ENCODE measurements around the gene GBX2.
A peak's percentile ranks its signal among the peaks of the same experiment; 100 is the strongest.

The GBX2 gene

DNA sequence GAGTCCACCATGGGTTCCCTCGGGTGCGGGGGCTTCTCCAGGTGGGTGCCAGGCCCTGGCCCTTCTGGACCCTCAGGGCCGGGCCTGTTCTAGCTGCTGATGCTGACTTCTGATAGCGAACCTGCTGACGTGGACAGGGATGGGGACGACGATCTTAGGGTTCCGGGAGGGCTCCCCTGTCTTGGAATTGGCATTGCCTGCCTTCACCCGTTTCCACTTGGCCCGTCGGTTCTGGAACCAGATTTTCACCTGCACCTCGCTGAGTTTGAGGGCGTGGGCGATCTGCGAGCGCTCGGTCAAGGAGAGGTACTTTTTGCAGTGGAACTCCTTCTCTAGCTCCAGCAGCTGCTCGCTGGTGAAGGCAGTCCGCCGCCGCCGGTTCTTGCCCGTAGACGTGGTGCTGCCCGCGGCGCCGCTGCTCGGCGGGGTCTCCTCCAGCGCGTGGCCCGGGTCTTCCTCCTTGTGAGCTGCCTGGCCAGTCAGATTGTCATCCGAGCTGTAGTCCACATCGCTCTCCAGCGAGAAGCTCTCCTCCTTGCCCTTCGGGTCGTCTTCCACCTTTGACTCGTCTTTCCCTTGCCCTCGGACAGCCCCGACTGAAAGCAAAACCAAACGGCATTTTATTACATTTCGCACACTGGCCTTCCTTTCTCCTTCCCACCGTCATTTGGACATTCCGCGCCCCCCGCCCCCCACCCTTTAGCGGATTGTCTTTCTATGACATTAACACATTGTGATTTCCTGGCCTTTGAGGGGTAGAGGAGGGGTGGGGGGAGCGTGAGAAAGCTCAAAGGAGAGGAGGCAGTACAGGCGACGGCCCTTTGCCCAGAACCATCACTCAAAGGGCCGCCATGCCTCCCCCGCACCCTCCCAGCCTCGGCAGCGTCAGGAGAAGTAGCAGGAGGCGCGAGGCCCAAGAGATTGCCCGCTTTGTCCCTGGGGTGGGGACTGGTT is 2.1 kb downstream of the GBX2 start:
- Histone ChIP-seq H3K9me3 (replicated peaks in 1 of 2; ENCODE audit: control insufficient read depth in 2 of 2, insufficient read depth in 1 of 2, low read depth in 1 of 2, low read length in 2 of 2) (no peaks in the 10 kb centered on the region), H2BK15ac (ENCODE audit: low read length) (no peak overlapping the region), H2AFZ (ENCODE audit: low read length) (no peak overlapping the region), H3K4me1 (ENCODE audit: control insufficient read depth in 2 of 2, insufficient read depth in 1 of 2, low read depth in 1 of 2, low read length in 2 of 2) (peaks cover 10 to 43% of the 10 kb centered on the region in 2 donors), H3K36me3 (replicated peaks in 1 of 2; ENCODE audit: control insufficient read depth in 2 of 2, insufficient read depth in 2 of 2, low read length in 2 of 2) (peaks cover 0 to 60% of the 10 kb centered on the region in 2 donors), H3K27me3 (ENCODE audit: control insufficient read depth in 3 of 3, insufficient read depth in 3 of 3, low read depth in 1 of 3, low read length in 3 of 3) (peaks cover 0 to 100% (median 74%) of the 10 kb centered on the region in 3 experiments), H2BK120ac (ENCODE audit: low read depth, low read length) (no peak overlapping the region), H2BK5ac (ENCODE audit: low read length) (peak overlapping the region; percentile 3), H4K91ac (ENCODE audit: low read depth, low read length, poor library complexity) (no peak overlapping the region), H4K8ac (ENCODE audit: low read depth, low read length) (no peak overlapping the region), H3K23ac (ENCODE audit: low read depth, low read length, poor library complexity) (peak overlapping the region; percentile 81), H3K9ac (ENCODE audit: low read depth, low read length, poor library complexity) (no peak overlapping the region), H3K4ac (ENCODE audit: low read length) (no peak overlapping the region), H3K4me3 (ENCODE audit: low read length in 2 of 2) (peak overlapping the region in 1 of 2 donors; percentile 95), H3K18ac (ENCODE audit: low read length) (peak overlapping the region; percentile 72), H3K14ac (ENCODE audit: low read length) (no peak overlapping the region), H3K4me2 (ENCODE audit: insufficient read depth, low read length, poor library complexity, severe bottlenecking) (peak overlapping the region; percentile 97), H3K27ac (replicated peaks; ENCODE audit: low read length) (no peak overlapping the region), H2BK12ac (ENCODE audit: low read length) (no peak overlapping the region), H3K79me1 (ENCODE audit: low read depth, low read length) (peaks cover 2% of the 10 kb centered on the region), H2AK5ac (ENCODE audit: low read depth, low read length) (peak overlapping the region; percentile 2)
- WGBS, 2 donors (ENCODE audit: extremely low coverage in 2 of 2, insufficient read length in 2 of 2, insufficient replicate concordance in 1 of 2) = no CpG with 5 or more reads among the region's 58 CpGs
- DNase-seq (ENCODE audit: low spot score) = peak; percentile 23

DNA sequence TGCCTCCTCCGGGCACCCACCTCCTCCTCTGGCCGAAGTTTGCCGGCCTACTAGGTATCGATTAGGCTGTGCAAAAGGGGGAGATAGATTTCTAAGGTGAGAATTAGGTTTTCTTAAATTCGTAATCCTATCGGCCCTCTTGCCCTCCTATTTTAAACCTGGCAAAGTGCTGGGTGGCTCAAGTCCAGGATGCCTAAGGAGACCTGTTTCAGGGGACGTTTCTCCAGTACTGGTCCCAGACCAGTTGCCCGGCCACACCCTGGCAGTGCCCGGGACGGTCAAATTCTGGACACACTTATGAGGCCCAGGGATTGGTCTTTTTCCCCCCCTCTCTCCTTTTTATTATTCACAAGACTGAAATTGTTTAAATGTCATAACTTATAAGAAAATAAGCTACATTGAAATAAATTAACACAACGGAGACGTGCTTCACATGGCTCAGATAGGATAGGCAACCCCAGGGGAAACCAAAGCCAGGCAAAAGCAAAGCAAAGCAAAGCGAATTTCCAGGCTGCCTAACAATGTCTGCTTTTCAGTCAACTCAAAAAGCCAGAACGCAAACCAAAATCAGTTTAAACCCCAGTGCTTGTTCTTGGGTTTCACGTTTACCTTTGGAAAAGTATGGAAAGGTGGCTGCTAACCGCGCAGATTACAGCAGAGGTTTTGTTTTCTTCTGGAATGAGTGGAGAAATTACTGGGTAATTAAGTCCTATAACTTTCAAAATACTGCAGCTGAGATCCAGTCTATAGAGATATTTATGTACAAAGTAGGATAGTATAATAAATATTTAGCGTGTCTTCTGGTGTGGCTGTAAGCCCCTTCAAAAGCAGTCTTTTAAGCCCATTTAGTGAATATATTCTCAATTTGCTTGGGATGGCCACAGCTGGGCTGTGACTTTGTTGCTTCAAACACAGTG is 3.0 kb downstream of the GBX2 start:
- H3K4me1 ChIP-seq (ENCODE audit: control insufficient read depth in 2 of 2, insufficient read depth in 1 of 2, low read depth in 1 of 2, low read length in 2 of 2) = peaks cover 13 to 42% of the 10 kb centered on the region in 2 donors

DNA sequence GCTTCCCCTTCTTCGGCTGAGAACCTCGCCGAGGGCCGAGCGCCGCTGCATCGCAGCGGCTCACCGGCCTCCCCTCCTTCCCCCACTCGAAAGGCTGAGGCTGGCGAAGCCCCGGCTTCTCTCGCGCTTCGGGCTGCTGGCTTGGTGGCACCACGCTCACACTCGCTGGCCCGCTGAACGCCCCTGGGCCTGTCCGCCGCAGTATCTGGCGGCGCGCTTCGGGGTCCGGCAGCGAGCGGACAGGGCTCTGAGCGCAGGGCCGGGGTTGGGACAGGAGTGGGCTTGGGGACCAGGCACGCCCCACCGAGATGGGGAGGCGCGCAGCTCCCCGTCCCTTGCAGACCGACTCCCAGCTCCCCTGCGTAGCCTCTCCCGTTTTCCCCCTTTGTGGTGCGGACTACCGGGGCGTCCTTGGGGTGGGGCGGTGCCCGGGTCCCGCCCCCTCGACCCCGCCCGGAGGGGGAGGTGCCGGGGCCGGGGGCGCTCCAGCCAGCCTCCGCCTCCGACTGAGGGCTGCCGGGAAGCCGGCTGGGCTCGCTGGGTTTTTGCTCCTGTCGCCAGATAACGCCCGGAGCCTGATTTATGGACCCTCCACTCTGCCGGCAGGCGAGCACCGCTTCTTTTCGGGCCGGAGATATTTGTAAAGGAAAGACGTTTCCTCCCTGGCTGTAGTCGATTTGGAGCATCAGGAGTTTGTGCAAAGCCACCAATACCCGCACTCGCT is 3.8 kb downstream of the GBX2 start:
- H2BK120ac ChIP-seq (ENCODE audit: low read depth, low read length) = no peak overlapping the region
- peak overlapping the region; percentile 75 for H3K4me2 ChIP-seq (ENCODE audit: insufficient read depth, low read length, poor library complexity, severe bottlenecking)
- no peak overlapping the region for H2AFZ ChIP-seq (ENCODE audit: low read length)
- H3K79me1 ChIP-seq (ENCODE audit: low read depth, low read length) = no peaks in the 10 kb centered on the region
- no peak overlapping the region for H3K4ac ChIP-seq (ENCODE audit: low read length)
- peak overlapping the region; percentile 60 for H3K9ac ChIP-seq (ENCODE audit: low read depth, low read length, poor library complexity)
- no peak overlapping the region for H3K27ac ChIP-seq (replicated peaks; ENCODE audit: low read length)
- peaks cover 0 to 99% (median 79%) of the 10 kb centered on the region in 3 experiments for H3K27me3 ChIP-seq (ENCODE audit: control insufficient read depth in 3 of 3, insufficient read depth in 3 of 3, low read depth in 1 of 3, low read length in 3 of 3)
- H2AK5ac ChIP-seq (ENCODE audit: low read depth, low read length) = no peak overlapping the region
- peaks cover 17 to 45% of the 10 kb centered on the region in 2 donors for H3K4me1 ChIP-seq (ENCODE audit: control insufficient read depth in 2 of 2, insufficient read depth in 1 of 2, low read depth in 1 of 2, low read length in 2 of 2)
- peak overlapping the region; percentile 11 for H2BK5ac ChIP-seq (ENCODE audit: low read length)
- peak overlapping the region; percentile 80 for H3K23ac ChIP-seq (ENCODE audit: low read depth, low read length, poor library complexity)
- peak; percentile 59 for DNase-seq (ENCODE audit: low spot score)
- H3K9me3 ChIP-seq (replicated peaks in 1 of 2; ENCODE audit: control insufficient read depth in 2 of 2, insufficient read depth in 1 of 2, low read depth in 1 of 2, low read length in 2 of 2) = peaks cover 0 to 2% of the 10 kb centered on the region in 2 donors
- peaks cover 0 to 61% of the 10 kb centered on the region in 2 donors for H3K36me3 ChIP-seq (replicated peaks in 1 of 2; ENCODE audit: control insufficient read depth in 2 of 2, insufficient read depth in 2 of 2, low read length in 2 of 2)
- peak overlapping the region; percentile 75 to 95 for H3K4me3 ChIP-seq (ENCODE audit: low read length in 2 of 2)
- no CpG with 5 or more reads among the region's 67 CpGs for WGBS, 2 donors (ENCODE audit: extremely low coverage in 2 of 2, insufficient read length in 2 of 2, insufficient replicate concordance in 1 of 2)
- peak overlapping the region; percentile 73 for H2BK12ac ChIP-seq (ENCODE audit: low read length)
- H4K91ac ChIP-seq (ENCODE audit: low read depth, low read length, poor library complexity) = no peak overlapping the region
- H2BK15ac ChIP-seq (ENCODE audit: low read length) = no peak overlapping the region
- H3K14ac ChIP-seq (ENCODE audit: low read length) = no peak overlapping the region
- peak overlapping the region; percentile 78 for H3K18ac ChIP-seq (ENCODE audit: low read length)
- no peak overlapping the region for H4K8ac ChIP-seq (ENCODE audit: low read depth, low read length)

More for the DNA sequence above, 3.0 kb downstream of the GBX2 start:
- Histone ChIP-seq H2AK5ac (ENCODE audit: low read depth, low read length) (peak overlapping the region; percentile 2), H3K23ac (ENCODE audit: low read depth, low read length, poor library complexity) (no peak overlapping the region), H3K4me3 (ENCODE audit: low read length in 2 of 2) (peak overlapping the region in 1 of 2 donors; percentile 95), H3K27ac (replicated peaks; ENCODE audit: low read length) (no peak overlapping the region), H3K9me3 (replicated peaks in 1 of 2; ENCODE audit: control insufficient read depth in 2 of 2, insufficient read depth in 1 of 2, low read depth in 1 of 2, low read length in 2 of 2) (peaks cover 0 to 2% of the 10 kb centered on the region in 2 donors), H2BK15ac (ENCODE audit: low read length) (no peak overlapping the region), H2BK120ac (ENCODE audit: low read depth, low read length) (no peak overlapping the region), H2BK5ac (ENCODE audit: low read length) (no peak overlapping the region), H3K9ac (ENCODE audit: low read depth, low read length, poor library complexity) (no peak overlapping the region), H4K91ac (ENCODE audit: low read depth, low read length, poor library complexity) (no peak overlapping the region), H4K8ac (ENCODE audit: low read depth, low read length) (no peak overlapping the region), H3K27me3 (ENCODE audit: control insufficient read depth in 3 of 3, insufficient read depth in 3 of 3, low read depth in 1 of 3, low read length in 3 of 3) (peaks cover 0 to 100% (median 78%) of the 10 kb centered on the region in 3 experiments), H2BK12ac (ENCODE audit: low read length) (no peak overlapping the region), H3K36me3 (replicated peaks in 1 of 2; ENCODE audit: control insufficient read depth in 2 of 2, insufficient read depth in 2 of 2, low read length in 2 of 2) (peaks cover 0 to 61% of the 10 kb centered on the region in 2 donors), H3K79me1 (ENCODE audit: low read depth, low read length) (peaks cover 2% of the 10 kb centered on the region), H3K4me2 (ENCODE audit: insufficient read depth, low read length, poor library complexity, severe bottlenecking) (peak overlapping the region; percentile 75), H3K14ac (ENCODE audit: low read length) (no peak overlapping the region), H3K18ac (ENCODE audit: low read length) (peak overlapping the region; percentile 35), H2AFZ (ENCODE audit: low read length) (no peak overlapping the region), H3K4ac (ENCODE audit: low read length) (no peak overlapping the region)
- no peak for DNase-seq (ENCODE audit: low spot score)
- no CpG with 5 or more reads among the region's 18 CpGs for WGBS, 2 donors (ENCODE audit: extremely low coverage in 2 of 2, insufficient read length in 2 of 2, insufficient replicate concordance in 1 of 2)
